ENCODE results near the gene KLK2.

KLK2 gene

DNA sequence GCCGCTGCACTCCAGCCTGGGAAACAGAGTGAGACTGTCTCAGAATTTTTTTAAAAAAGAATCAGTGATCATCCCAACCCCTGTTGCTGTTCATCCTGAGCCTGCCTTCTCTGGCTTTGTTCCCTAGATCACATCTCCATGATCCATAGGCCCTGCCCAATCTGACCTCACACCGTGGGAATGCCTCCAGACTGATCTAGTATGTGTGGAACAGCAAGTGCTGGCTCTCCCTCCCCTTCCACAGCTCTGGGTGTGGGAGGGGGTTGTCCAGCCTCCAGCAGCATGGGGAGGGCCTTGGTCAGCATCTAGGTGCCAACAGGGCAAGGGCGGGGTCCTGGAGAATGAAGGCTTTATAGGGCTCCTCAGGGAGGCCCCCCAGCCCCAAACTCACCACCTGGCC lies at the start of gene KLK2:
TSS of gene KLK2 (plus strand) at position 384 of the 400 bp plus-strand sequence. CDS start 35 bp downstream, outside the sequence.
- no peak for DNase-seq

DNA sequence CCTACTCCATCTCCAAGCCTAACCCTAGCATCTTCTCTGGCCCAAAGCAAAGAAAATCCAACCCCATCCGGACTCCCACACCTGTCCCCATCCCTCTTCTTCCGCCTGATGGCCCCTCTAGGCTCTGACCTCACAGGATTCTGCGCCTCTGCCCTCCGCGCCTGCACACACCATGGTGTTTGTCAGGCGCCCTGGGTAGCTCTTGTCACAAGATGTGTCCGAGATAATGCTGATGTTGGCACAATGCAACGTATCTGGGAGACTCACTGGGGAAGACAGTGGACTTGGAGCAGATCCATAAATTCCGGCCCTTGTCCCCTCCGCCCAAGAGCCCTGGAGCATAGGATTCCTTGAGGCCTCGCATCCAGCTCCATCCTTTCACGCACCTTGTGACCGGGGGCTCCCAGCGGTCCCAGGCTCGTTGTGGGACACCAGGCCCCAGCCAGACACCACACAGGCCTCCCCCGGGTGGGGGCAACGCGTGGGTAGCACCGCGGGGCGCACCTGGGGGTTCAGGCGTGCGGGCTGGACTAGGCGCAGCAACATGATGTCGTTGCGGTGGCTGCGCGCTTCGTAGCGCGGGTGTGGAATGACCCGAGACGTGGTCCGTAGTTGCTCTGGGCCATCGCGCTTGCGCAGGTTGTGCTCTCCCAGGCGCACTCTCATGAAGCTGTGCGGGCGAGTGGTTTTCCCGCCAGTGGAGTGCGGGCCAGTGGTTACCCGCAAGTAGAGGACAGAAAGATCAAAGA lies 46.6 kb upstream of the KLK2 start:
- no peak for DNase-seq

DNA sequence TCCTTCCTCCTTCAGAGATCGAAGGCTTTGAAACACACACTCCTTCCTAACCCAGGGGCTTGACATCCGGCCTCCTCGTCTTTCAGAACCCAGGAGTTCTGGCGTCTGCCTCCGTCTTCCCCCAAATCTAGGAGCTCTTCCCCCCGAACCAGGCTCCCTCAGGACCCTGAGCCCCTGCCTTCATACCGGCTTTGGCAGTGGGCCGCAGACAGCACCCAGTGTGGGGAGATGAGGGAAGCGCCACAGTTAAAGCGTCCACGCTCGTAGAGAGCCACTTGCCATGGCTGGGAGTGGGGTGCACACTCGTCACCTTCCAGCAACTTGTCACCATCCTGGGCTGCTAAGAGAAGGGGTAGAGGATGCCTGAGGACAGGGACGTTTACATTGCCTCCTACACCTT lies 45.8 kb upstream of the KLK2 start:
- DNase-seq = no peak

DNA sequence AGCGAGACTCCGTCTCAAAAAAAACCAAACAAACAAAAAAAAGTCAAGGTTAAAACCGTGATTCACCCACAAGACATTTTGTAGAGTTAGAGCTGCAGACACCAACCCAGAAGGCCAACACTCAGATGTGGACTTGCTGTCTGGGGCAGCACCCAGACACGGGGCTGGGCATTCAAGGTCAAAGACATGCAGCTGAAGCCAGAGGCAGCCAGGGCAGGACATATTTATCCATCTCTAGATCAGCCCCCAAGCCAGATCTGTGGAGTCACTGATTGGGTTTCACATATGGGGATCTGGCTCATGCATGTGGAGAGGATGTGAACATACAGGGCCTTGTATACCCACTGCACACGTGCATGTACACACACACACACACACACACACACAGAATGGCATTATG lies 43.4 kb upstream of the KLK2 start:
- no peak for DNase-seq

DNA sequence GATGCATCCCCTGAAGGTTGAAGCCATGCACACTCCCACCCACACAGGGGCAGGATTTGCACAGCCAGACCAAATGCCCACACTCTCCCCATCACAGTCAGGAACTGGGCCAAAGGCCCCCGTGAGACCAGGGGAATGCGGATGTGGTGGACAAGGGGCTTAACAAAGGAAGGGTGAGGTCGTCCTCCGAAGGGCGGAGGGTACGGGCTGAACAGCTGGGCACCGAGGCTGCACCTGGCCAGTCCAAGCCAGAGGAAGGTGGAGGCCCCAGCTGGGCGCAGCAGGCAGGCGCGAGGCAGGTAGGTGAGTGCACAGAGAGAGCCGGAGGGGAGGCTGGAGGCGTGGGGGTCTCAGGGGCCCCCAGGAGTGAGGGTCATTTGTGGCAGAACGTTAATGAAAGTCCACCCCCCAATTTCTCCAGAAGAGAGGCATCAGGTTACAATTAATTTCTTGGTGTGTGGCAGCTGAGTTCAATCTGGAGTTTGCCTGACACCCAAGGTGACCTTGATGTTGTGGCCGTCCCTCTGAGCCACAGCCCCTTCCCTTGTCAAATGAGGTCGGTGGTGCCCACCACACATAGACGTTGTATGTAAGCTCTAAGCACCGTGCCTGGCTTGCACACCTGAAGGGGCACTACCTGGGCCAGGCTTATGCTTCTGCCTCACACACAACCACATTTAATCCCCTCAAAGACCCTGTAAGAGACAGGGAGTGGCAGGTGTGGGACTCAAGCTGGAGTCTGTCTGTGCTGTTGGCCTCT lies 42.8 kb upstream of the KLK2 start:
- no peak for DNase-seq

DNA sequence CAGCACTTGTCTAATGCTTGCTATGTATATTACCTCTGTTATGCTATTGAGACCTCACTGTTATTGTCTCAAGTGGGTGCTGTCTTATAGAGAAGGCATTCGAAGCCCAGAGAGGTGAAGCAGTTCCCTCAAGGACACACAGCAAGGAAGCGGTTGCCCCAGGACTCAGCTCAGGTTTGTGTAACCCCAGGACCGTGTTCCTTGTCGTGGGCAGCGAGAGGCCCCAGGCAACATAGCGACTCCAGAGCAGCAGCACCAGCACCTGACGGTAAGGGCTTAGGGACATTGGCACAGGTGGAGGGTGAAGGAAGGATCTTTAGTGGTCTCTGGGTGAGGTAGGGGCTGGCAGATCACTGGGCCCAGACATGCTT lies 42.2 kb upstream of the KLK2 start:
- no peak for DNase-seq

DNA sequence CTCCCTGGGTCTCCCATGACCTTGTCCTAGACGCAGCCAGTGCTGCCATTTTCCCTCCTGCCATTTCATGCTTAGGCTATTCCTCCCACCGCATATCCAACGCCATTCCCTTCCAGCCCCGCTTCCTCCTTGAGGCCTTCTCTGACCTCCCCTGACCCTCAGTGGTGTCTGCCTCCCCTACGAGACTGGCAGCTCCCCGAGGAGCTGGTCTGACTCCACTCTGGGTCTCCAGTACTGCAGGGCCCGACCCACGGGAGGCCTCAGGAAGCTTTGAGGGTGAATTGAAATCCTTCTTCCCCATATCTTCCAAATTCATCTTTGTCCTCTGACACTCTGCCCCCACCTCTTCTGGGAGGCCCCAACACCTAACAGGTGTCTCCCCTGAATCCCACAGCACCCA lies 40.6 kb upstream of the KLK2 start:
- no peak for DNase-seq

DNA sequence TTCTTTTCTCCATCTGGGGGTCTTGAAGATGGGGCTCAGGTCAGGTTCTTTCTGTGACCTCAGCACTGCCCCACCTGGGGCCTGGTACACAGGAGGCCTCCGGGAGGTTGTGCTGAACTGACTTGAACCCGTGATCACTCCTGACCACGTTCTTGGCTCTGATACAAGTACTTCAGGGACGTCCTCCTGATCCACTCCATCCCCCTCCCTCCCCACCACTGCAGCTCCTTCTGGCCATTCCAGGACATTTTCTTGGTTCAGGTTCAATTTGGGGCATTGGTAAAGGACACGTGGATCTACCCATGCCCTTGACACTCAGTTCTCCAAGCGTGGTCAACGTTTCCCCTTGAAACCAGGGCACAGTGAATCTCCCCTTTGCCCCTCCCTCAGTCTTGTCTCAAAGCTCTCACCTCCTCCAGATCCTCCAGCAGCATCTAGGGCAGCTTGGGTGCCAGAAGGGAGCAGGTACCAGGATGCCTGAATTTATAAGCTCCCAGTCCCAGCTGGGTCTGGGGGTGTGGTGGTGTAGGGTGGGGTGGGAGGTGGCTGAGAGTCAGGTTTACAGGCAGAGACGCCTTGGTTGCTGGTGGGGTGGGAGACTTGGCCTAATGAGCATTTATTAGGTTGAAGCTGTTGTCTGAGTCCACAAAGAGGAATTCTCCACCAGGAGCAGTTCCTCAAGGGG lies 40.0 kb upstream of the KLK2 start, which contains the start of gene KLK15:
TSS of gene KLK15 (minus strand) at position 458 of the 685 bp plus-strand sequence. CDS start 2,082 bp downstream, outside the sequence.
- DNase-seq = no peak

DNA sequence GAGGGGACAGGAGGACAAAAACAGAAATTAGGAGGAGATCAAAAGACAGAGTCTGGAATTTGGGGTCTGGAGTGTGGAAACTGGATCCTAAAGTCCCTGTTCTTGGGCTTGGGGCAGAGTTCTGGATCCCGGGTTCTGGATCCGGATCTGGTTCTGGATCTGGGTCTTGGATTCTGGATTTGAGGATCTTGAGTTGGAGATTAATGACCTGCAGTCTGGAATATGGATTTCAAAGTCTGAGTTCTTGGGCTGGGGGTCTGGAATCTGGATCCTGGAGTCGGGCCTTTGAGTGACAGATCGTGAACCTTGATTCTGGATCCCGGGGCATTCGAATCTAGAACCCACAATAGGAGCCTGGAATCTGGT lies 39.5 kb upstream of the KLK2 start:
- DNase-seq = no peak

DNA sequence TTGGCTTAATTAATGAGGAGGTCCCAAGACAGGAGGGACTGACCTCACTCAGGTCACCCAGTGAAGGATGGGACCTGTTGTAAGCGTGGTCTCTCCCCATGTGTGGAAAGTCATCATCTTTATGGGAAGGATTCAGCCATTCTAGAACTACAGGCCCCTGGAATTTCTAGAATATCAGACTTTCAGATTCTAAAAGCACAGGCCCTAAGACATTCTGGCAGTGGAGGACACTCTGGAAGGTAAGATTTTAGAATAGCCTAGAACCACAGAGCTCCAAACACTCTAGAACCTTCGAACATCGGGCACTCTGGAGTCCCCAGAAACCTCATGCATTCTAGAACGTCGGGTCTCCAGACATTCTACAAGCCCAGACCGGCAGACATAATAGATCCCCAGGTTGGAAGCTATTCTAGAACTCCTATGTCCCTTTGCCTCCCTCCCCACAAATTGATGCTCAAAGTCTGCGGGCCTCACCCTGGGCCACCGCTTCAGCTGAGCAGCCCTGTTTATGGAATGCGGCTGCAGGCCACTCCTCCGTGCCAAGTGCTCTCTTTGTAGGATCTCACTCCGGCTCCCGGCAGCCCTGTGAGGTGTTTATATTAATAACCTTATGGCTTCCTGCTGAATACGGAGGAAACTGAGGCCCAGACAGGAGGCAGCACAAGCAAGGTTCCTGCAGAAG lies 38.0 kb upstream of the KLK2 start:
- DNase-seq = no peak

DNA sequence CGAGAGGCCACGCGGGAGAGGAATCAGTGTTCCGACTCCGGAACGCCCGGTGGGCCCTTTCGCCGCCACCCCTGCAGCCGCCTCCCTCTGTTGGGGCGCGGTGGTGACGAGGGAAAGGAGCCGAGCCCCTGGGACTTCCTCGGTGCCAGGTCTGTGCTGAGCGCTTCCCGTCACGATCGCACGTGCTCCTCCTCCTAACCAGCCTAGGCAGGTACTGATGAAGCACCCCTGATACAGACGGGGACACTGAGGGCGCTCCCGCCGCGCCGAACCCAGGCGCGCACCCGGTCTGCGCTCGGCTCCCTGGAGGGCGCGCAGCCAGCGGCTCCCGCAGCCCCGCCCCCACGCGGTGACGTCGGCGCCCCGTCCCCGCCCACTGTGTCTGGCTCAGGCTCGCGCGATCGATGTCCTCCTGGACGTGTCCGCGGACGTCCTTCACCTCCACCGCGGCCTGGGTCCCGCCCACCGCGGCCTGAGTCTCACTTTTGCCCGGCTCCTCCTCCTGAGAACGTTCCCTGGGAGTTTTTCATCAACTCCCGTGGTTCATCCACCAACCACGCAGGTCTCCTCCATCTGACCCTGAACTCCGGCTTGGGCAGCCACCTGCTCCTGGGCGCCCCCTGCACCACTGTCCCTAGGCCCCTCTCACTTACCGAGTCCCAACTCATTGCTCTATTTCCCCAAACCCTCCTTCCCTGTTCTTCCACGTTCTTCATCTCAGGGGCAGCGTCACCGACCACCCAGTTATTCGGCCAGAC lies 37.3 kb upstream of the KLK2 start:
- peak; percentile 69 for DNase-seq

DNA sequence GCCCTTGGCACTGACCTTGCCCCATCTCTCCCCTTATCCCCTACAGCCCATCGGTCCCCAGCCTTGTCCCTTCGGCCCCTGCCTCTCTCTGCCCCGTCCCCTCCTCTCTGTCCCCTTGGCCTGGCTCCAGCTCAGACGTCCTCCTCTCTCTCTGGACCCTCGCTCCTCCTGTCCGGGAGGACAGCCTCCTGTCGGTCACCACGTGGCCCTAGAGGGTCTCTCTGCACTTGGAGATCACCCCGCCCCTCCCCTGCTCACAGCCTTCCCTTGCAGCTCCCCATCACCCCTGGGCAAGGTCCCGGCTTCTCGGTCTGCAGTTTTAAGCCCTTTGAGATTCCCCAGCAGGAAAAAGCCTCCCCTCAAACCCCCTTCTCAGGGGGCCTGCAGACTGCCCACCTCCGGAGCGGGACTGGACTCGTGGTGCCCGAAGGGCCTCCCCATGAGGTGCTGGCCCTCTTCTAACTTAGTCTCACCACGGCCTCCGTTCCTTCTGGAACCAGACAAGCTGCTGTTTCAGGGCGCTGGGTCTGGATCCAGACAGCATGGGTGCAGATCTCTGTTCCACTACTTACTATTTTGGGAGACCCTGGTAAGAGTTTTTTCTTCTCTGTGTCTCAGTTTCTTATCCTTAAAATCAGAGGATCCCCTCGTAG lies 36.6 kb upstream of the KLK2 start:
- DNase-seq = no peak

DNA sequence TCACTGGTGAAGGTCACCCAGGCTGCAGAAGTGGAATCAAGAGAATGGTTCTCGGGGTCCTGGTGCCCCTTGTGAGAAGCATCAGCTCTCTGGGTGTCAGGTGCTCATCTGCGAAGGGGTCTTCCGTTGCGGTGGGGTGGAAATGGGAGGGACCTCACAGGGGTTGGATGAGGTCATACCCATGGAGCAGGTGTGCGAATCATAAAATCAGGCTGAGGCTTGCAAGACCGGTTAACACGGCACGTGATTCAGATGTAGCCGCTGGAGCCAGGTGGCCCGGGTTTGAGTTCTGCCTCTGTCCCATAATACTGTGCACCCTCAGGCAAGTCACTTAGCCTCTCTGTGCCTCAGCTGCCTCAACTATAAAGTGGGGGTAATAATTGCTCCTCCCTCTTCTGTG lies 35.9 kb upstream of the KLK2 start:
- DNase-seq = no peak

DNA sequence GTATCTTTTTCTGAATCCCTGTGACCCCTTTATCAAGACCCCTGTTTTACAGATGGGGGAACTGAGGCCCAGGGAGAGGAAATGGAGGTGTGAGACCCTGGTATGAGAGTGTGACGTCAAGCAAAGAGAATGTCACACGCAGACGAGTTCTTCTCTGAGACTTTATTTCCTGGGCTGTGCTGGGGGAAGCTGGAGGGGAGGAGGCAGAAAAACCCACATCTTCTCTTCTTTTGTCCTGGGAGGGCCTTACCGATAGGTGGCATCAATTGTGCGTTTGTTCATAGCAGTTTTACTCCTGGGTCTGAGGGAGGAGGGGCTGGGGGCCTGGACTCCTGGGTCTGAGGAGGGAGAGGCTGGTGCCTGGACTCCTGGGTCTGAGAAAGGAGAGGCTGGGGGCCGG lies 35.0 kb upstream of the KLK2 start:
- DNase-seq = no peak

DNA sequence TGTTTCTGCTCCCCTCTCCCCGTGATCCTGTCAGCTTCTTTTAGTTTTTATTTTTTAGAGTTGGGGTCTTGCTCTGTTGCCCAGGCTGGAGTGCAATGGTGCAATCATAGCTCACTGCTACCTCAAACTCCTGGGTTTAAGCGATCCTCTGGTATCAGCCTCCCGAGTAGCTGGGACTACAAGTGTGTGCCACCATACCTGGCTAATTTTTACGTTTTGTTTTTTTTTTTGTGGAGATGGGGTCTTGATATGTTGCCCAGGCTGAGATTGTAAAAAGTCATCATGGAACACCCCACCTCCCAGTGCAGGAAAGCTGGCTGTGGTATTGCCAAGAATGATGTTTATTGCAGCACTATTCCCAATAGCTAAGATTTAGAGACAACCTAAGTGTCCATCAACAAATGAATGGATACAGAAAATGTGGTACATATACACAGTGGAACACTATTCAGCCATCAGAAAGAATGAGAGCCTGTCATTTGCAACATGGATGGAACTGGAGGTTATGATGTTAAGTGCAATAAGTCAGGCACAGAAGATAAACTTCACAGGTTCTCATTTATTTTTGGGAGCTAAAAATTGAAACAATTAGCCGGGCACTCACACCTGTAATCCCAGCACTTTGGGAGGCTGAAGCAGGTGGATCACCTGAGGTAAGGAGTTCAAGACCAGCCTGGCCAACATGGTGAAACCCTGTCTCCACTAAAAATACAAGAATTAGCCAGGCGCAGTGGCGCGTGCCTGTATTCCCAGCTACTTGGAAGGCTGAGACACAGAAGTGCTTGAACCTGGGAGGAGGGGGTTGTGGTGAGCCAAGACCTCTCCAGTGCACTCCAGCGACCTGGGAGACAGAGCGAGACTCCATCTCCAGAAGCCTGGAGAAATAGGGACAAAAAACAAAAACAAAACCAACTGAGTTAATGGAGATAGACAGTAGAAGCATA lies 33.3 kb upstream of the KLK2 start:
- DNase-seq = no peak

DNA sequence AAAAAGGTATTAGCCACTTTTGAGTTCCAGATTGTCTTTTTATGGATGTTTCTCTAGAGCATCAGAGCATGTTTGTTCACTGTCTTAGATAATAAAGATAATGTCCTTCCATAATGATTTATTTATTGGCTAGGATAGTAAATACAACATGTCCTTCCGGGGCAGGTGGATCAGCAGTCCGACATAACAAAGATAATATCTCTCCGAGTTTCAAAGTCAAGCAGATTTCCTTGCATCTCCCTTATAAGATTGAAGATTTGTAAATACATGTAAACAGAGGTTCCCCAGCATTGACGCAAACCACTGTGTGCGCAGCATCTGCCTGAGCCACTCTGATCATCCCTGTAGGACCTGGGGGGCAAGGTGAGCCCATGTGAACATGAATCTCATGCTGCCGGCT lies 31.1 kb upstream of the KLK2 start:
- no peak for DNase-seq

DNA sequence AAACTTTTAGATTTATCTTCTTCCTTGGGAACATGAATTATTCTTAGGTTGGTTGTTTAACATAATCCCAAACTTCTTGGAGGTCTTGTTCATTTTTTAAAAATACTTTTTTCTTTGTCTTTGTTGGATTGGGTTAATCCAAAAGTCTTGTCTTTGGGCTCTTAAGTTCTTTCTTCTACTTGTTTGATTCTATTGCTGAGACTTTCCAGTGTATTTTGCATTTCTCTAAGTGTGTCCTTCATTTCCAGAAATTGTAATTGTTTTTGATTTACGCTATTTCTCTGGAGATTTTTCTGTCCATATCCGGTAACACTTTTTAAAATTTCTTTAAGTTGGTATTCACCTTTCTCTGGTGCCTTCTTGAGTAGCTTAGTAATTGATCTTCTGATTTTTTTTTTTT lies 30.0 kb upstream of the KLK2 start:
- DNase-seq = no peak

DNA sequence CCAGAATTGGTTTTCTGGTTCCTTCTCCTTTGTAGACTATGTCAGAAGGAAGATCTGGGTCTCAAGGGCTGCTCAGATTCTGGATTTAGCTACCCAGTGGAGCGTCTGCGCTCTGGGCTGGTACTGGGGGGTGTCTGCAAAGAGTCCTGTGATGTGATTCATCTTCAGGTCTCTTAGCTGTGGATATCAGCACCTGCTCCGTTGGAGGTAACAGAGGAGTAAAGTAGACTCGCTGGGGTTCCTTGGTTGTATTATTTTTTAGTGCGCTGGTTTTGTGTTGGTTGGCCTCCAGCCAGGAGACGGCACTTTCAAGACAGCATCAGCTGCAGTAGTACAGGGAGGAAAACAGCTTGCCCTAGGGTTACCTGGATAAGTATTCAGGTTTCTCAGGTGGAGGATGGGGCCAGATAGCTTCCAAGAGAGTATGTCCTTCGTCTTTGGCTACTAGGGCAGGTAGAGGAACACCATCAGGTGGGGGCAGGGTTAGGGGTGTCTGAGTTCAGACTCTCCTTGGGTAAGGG lies 29.5 kb upstream of the KLK2 start:
- no peak for DNase-seq

DNA sequence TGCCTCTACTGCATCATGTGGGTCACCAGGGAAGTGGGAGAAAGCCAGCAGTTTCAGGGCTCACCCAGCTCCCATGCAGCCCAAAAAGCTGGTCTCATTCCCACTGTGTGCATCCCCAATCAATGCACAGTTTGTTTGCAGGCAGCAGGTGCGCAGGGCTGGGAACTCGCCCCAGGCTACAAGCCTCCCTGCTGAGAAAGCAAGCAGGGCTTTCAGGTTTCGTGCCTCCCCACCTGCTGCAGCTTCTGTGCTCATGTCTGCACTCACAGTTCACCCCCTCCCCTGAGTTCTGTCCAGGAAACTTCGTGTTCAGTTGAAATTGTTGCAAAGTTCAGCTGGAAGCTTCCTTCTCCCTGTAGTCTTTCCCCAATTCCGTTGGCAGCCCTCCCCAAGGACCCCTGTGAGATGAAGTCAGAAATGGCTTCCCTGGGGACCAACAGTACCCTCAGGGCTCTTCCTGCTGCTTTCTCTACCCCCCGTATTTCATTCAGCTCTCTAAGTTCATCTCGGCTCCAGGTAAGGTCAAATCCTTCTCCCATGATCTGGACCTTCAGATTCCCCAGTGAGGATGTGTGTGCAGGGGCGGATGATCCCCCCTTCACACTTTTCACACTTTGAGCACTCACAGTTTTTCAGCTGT lies 28.8 kb upstream of the KLK2 start:
- no peak for DNase-seq

DNA sequence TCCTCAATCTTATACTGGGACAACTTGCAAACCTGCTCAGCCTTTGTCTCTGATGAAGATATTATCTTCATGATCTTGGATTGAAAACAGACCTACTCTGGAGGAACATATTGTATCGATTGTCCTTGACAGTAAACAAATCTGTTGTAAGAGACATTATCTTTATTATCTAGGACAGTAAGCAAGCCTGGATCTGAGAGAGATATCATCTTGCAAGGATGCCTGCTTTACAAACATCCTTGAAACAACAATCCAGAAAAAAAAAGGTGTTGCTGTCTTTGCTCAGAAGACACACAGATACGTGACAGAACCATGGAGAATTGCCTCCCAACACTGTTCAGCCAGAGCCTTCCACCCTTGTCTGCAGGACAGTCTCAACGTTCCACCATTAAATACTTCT lies 22.5 kb upstream of the KLK2 start:
- no peak for DNase-seq

Data from CD4-positive, alpha-beta T cell treated with Interleukin-6 for 4 hours (primary cell).